ENCODE measurements around the gene TAMALIN. TPM values are rescaled to one million over a fixed set of nuclear protein-coding genes. Genes with fewer than 3 reads are reported as not detected.

TAMALIN gene
- total RNA-seq, 4 donors from 2014 or later, result 11.5 to 14.5 (median 12.5) TPM

- Histone ChIP-seq H3K9me3 (no peaks in the 10 kb centered on the region), H3K36me3 (no peaks in the 10 kb centered on the region), H3K4me3 (no peak overlapping the region), H3K27me3 (no peaks in the 10 kb centered on the region), H3K27ac (no peak overlapping the region), H3K4me1 (peaks cover 40% of the 10 kb centered on the region)
- TF ChIP-seq POLR2AphosphoS5 (IDR thresholded peaks at IDR 0.05), result no peak
- no peak for TF ChIP-seq POLR2A (IDR thresholded peaks at IDR 0.05)
- TF ChIP-seq CTCF (IDR thresholded peaks at IDR 0.05), result no peak
- 100% methylated on average over 1 of the region's 12 CpGs for WGBS
- DNase-seq (ENCODE audit: low spot score in 2 of 2), result no peak
Measured at GRCh38 chr12:52027085-52027843, 20.5 kb downstream of the TAMALIN start.

- H3K9me3 ChIP-seq, result no peaks in the 10 kb centered on the region
- TF ChIP-seq CTCF (IDR thresholded peaks at IDR 0.05) (no peak), POLR2AphosphoS5 (IDR thresholded peaks at IDR 0.05) (no peak), EP300 (IDR thresholded peaks at IDR 0.05) (no peak), POLR2A (IDR thresholded peaks at IDR 0.05) (no peak)
Measured at GRCh38 chr12:52029685-52030084, 22.9 kb downstream of the TAMALIN start.

GRCh38 chr12:52032446-52032803, 25.7 kb downstream of the TAMALIN start:
- Histone ChIP-seq H3K4me3 (peak overlapping the region; percentile 38), H3K27me3 (no peaks in the 10 kb centered on the region), H3K9me3 (no peaks in the 10 kb centered on the region), H3K4me1 (peaks cover 39% of the 10 kb centered on the region), H3K36me3 (no peaks in the 10 kb centered on the region), H3K27ac (peak overlapping the region; percentile 84)
- WGBS, result 6% methylated on average over 5 of the region's 5 CpGs
- TF ChIP-seq POLR2AphosphoS5 (IDR thresholded peaks at IDR 0.05), result peak in 1 of 3 donors; percentile 6
- TF ChIP-seq CTCF (IDR thresholded peaks at IDR 0.05), result no peak
- DNase-seq (ENCODE audit: low spot score in 2 of 2), result peak in 1 of 2 donors; percentile 89

More at GRCh38 chr12:52029685-52030084, 22.9 kb downstream of the TAMALIN start:
- 48% methylated on average over 4 of the region's 4 CpGs for WGBS
- Histone ChIP-seq H3K4me1 (peaks cover 44% of the 10 kb centered on the region), H3K27me3 (no peaks in the 10 kb centered on the region), H3K4me3 (no peak overlapping the region), H3K36me3 (no peaks in the 10 kb centered on the region), H3K27ac (no peak overlapping the region)
- no peak for DNase-seq (ENCODE audit: low spot score in 2 of 2)

GRCh38 chr12:52032804-52033445, 26.2 kb downstream of the TAMALIN start:
- Histone ChIP-seq H3K4me3 (peak overlapping the region; percentile 38), H3K9me3 (no peaks in the 10 kb centered on the region), H3K36me3 (no peaks in the 10 kb centered on the region), H3K27me3 (no peaks in the 10 kb centered on the region), H3K27ac (peak overlapping the region; percentile 84), H3K4me1 (peaks cover 44% of the 10 kb centered on the region)
- peak; percentile 58 for TF ChIP-seq EP300 (IDR thresholded peaks at IDR 0.05)
- TF ChIP-seq POLR2A (IDR thresholded peaks at IDR 0.05), result peak in 1 of 2 donors; percentile 30
- peak in 2 of 3 donors; percentile 70 to 82 for TF ChIP-seq POLR2AphosphoS5 (IDR thresholded peaks at IDR 0.05)
- no peak for TF ChIP-seq CTCF (IDR thresholded peaks at IDR 0.05)
- WGBS, result 0% methylated on average over 26 of the region's 48 CpGs
- peak; percentile 99 for DNase-seq (ENCODE audit: low spot score in 2 of 2)

GRCh38 chr12:52033446-52034140, 26.8 kb downstream of the TAMALIN start:
- peak overlapping the region; percentile 38 for H3K4me3 ChIP-seq
- WGBS, result 60% methylated on average over 13 of the region's 13 CpGs
- peaks cover 50% of the 10 kb centered on the region for H3K4me1 ChIP-seq
- no peaks in the 10 kb centered on the region for H3K36me3 ChIP-seq
- no peak for DNase-seq (ENCODE audit: low spot score in 2 of 2)
- no peaks in the 10 kb centered on the region for H3K9me3 ChIP-seq
- no peaks in the 10 kb centered on the region for H3K27me3 ChIP-seq
- no peak for TF ChIP-seq CTCF (IDR thresholded peaks at IDR 0.05)
- TF ChIP-seq POLR2A (IDR thresholded peaks at IDR 0.05), result no peak
- TF ChIP-seq EP300 (IDR thresholded peaks at IDR 0.05), result no peak
- no peak for TF ChIP-seq POLR2AphosphoS5 (IDR thresholded peaks at IDR 0.05)
- peak overlapping the region; percentile 84 for H3K27ac ChIP-seq

All from suprapubic skin (tissue), 4 donors.